SU-DHL-6 (cell line): Measurements from ENCODE around the gene ZNF330.

ENCODE experiments used
- CTCF ChIP-seq: fragments of 200-600 bp; sonication (generic); IDR thresholded peaks from one replicate; pipeline ENCODE4 v1.5.1; 2017; ENCODE audit warnings: antibody characterized with exemption, mild to moderate bottlenecking, low read length, moderate library complexity; ENCODE audit not compliant: insufficient read depth, poor library complexity, severe bottlenecking
- EZH2phosphoT487 ChIP-seq: fragments of 200-600 bp; sonication (generic), shearing (Covaris generic); conservative IDR thresholded peaks from 2 replicates; pipeline ENCODE4 v1.6.1; 2018; ENCODE audit warnings: mild to moderate bottlenecking, antibody characterized with exemption, low read length, moderate library complexity, mixed read lengths

- TF ChIP-seq CTCF (no peak), EZH2phosphoT487 (no peak)
Observed at GRCh38 chr4:141244419-141244818, 23.7 kb downstream of the ZNF330 start.
